B cell (primary cell): ENCODE results near the gene NOL4L. TPM values are rescaled to one million over a fixed set of nuclear protein-coding genes. Genes with fewer than 3 reads are reported as not detected.

Experiments used
- ATAC-seq: fragments of 200-7000 bp; cut with Tn5 transposase; one replicate; pipeline ENCODE4 v1.10.0; 2021; ENCODE audit warnings: low read depth, mild to moderate bottlenecking, moderate number of reproducible peaks, moderate library complexity
- CTCF ChIA-PET: fragments of 350-600 bp; sonication (Branson Sonifier 250); formaldehyde crosslinking; loops from one replicate; lab custom pipeline; 2021; ENCODE audit warnings: antibody characterized with exemption, inconsistent platforms; lab: Charles Lee
- POLR2A ChIA-PET: fragments of 350-600 bp; sonication (Branson Sonifier 250); formaldehyde crosslinking; loops from one replicate; lab custom pipeline; 2021; ENCODE audit warnings: antibody characterized with exemption; lab: Charles Lee
- DNase-seq: peaks from one replicate; pipeline ENCODE4 v3.0.0; 2013
- H2AFZ ChIP-seq: 2 replicates; pipeline ENCODE4 v1.6.1; 2012; ENCODE audit warnings: mild to moderate bottlenecking, low read depth, low read length; ENCODE audit not compliant: insufficient read depth, poor library complexity, severe bottlenecking
- H3K27ac ChIP-seq, 2 donors: 1 replicate in 1 of 2; 2 replicates in 1 of 2; pipeline ENCODE4 v1.5.1; 2012 to 2013; ENCODE audit warnings: low read length in 2 of 2, mild to moderate bottlenecking in 2 of 2, moderate library complexity in 1 of 2
- H3K27me3 ChIP-seq, 4 experiments: fragments of 200-600 bp in 1 of 4; sonication (generic) in 1 of 4; replicated peaks in 1 of 4; 1 replicate in 2 of 4; 2 replicates in 2 of 4; pipeline versions ENCODE4 v1.6.1 to v1.7.0; 2013 to 2016; ENCODE audit warnings: low read length in 3 of 4, mild to moderate bottlenecking in 2 of 4, mixed read lengths in 1 of 4, moderate library complexity in 1 of 4; ENCODE audit not compliant: insufficient read depth in 4 of 4, control insufficient read depth in 3 of 4; ENCODE audit errors: control extremely low read depth in 1 of 4
- H3K36me3 ChIP-seq, 2 experiments: replicated peaks in 1 of 2; 1 replicate in 1 of 2; 2 replicates in 1 of 2; pipeline versions ENCODE4 v1.6.1 to v1.7.1; 2013; ENCODE audit warnings: low read length in 1 of 2; ENCODE audit not compliant: insufficient read depth in 2 of 2, control insufficient read depth in 1 of 2; ENCODE audit errors: control extremely low read depth in 1 of 2, extremely low read depth in 1 of 2
- H3K4me1 ChIP-seq, 2 donors: fragments of 200-600 bp in 1 of 2; sonication (generic) in 1 of 2; 1 replicate in 1 of 2; 2 replicates in 1 of 2; pipeline versions ENCODE4 v1.5.1 to v1.6.1; 2013 to 2017; ENCODE audit warnings: low read length in 2 of 2; ENCODE audit not compliant: control insufficient read depth in 2 of 2, insufficient read depth in 2 of 2
- H3K4me2 ChIP-seq: replicated peaks from 2 replicates; pipeline ENCODE3; 2012; ENCODE audit warnings: mild to moderate bottlenecking, low read depth, low read length; ENCODE audit not compliant: poor library complexity, severe bottlenecking
- H3K4me3 ChIP-seq, 5 experiments: fragments of 200-600 bp in 1 of 5; sonication (generic) in 1 of 5; 1 replicate in 3 of 5; 2 replicates in 2 of 5; pipeline versions ENCODE4 v1.5.1 to v1.7.0; 2011 to 2016; ENCODE audit warnings: low read length in 4 of 5, mild to moderate bottlenecking in 4 of 5, low read depth in 2 of 5, control low read depth in 1 of 5, moderate library complexity in 1 of 5; ENCODE audit not compliant: insufficient read depth in 1 of 5; ENCODE audit errors: control extremely low read depth in 1 of 5, extremely low read depth in 1 of 5
- H3K79me2 ChIP-seq: fragments of 200-600 bp; sonication (generic); one replicate; pipeline ENCODE4 v1.6.0; 2016; ENCODE audit warnings: low read length; ENCODE audit not compliant: control insufficient read depth, insufficient read depth
- H3K9ac ChIP-seq: fragments of 200-600 bp; sonication (generic); 2 replicates; pipeline ENCODE4 v1.6.1; 2017; ENCODE audit warnings: mild to moderate bottlenecking, low read length, moderate library complexity
- H3K9me3 ChIP-seq, 3 donors: one replicate each; pipeline versions ENCODE4 v1.6.1 to v1.7.1; 2013; ENCODE audit warnings: low read length in 2 of 3; ENCODE audit not compliant: control insufficient read depth in 2 of 3, insufficient read depth in 1 of 3; ENCODE audit errors: control extremely low read depth in 1 of 3
- H4K20me1 ChIP-seq: 2 replicates; pipeline ENCODE4 v1.6.0; 2012; ENCODE audit warnings: mild to moderate bottlenecking, low read length; ENCODE audit not compliant: insufficient read depth, control insufficient read depth, poor library complexity, severe bottlenecking
- H3K27ac Mint-ChIP-seq: one replicate; pipeline ENCODE4 v1.8.0; 2021; ENCODE audit warnings: mixed read lengths
- H3K27me3 Mint-ChIP-seq: one replicate; pipeline ENCODE4 v1.8.0; 2021; ENCODE audit warnings: mixed read lengths
- H3K4me1 Mint-ChIP-seq: one replicate; pipeline ENCODE4 v1.8.0; 2021; ENCODE audit warnings: mixed read lengths
- H3K4me3 Mint-ChIP-seq: one replicate; pipeline ENCODE4 v1.8.0; 2021; ENCODE audit warnings: mixed read lengths
- H3K9me3 Mint-ChIP-seq: one replicate; pipeline ENCODE4 v1.8.0; 2022; ENCODE audit warnings: mixed read lengths; ENCODE audit not compliant: insufficient read depth
- EZH2 ChIP-seq: IDR thresholded peaks from 2 replicates; pipeline ENCODE4 v1.6.1; 2012; ENCODE audit warnings: borderline replicate concordance, low read depth, mild to moderate bottlenecking, moderate library complexity, low read length; ENCODE audit not compliant: insufficient read depth, poor library complexity, severe bottlenecking
- WGBS: methylation state at CpG from one replicate; pipeline ENCODE4 v1.1.5; 2013; ENCODE audit warnings: missing lambda C conversion rate; ENCODE audit not compliant: insufficient coverage; 5-methylcytosine and 5-hydroxymethylcytosine counted together
- intact Hi-C: fragments of 100-400 bp; cut with micrococcal nuclease; formaldehyde crosslinking; loops from one replicate; pipeline ENCODE4 v1.10.0; 2022
- polyA plus RNA-seq: library from polyadenylated mRNA; depleted of rRNA; stranded (reverse); fragments of >200 nt; gene quantifications from 2 replicates; pipeline ENCODE4 v1.2.3, GENCODE V29; 2012
- total RNA-seq, 2 donors: library from RNA; stranded (reverse); fragments of 120-200 nt in 1 of 2; gene quantifications; 1 replicate in 1 of 2; 2 replicates in 1 of 2; pipeline versions ENCODE4 v1.2.3 to v1.2.4, GENCODE V29; 2013 to 2022
- TF ChIP-seq, protein P1 (sequence below): fragments of 200-600 bp; IDR thresholded peaks from one replicate; pipeline ENCODE4 v1.8.0; 2022; ENCODE audit warnings: antibody characterized with exemption, mild to moderate bottlenecking

NOL4L gene
- total and polyA plus RNA-seq, 2 donors (not counting 1 experiment from before 2014, with no cell fraction given): 6.5 to 7.9 TPM

DNA sequence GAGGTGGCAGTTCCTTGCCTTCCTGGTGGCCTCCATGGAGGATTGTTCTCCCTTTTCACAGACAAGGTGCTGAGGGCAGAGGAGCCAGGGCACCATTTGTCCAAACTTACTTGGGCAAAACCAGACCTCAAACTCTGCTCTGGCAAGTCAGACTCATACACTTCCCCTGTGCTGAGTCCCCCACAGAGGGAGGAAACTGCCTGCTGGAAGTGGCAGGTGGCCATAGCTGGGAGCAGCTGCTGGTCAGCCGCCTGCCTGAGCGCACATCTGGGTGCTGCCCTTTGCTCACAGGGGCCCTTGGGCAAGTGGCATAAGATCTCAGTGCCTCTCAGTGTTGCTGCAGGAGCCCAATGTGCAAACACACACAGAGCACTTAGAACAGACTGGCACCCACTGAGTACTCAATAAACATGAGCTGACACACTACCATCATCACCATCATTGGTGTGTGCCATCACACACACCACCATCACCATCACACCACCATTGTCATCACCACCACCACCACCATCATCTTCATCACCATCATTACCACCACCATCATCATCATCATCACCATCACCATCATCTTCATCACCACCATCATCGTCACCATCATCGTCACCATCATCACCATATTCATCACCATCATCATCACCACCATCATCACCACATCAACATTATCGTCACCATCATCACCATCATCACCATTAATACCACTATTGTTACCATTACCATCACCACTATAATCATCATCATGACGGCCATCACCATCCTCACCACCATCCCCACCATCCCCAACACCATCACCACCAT, 17.6 kb downstream of the NOL4L start:
- WGBS: 78% methylated on average over 6 of the region's 6 CpGs
- no peak overlapping the region for H3K27ac Mint-ChIP-seq
- H3K4me1 Mint-ChIP-seq: no peaks in the 10 kb centered on the region
- peaks cover 11% of the 10 kb centered on the region for H3K79me2 ChIP-seq
- no peak overlapping the region for H3K4me3 ChIP-seq
- no peaks in the 10 kb centered on the region for H4K20me1 ChIP-seq
- ChIA-PET CTCF (no interaction called here), POLR2A (no interaction called here)
- H3K27me3 Mint-ChIP-seq: no peaks in the 10 kb centered on the region
- no peaks in the 10 kb centered on the region for H3K9me3 Mint-ChIP-seq
- H3K36me3 ChIP-seq: no peaks in the 10 kb centered on the region
- H2AFZ ChIP-seq: no peak overlapping the region
- H3K27me3 ChIP-seq: no peaks in the 10 kb centered on the region
- H3K4me3 Mint-ChIP-seq: no peak overlapping the region
- TF ChIP-seq, protein P1, sequence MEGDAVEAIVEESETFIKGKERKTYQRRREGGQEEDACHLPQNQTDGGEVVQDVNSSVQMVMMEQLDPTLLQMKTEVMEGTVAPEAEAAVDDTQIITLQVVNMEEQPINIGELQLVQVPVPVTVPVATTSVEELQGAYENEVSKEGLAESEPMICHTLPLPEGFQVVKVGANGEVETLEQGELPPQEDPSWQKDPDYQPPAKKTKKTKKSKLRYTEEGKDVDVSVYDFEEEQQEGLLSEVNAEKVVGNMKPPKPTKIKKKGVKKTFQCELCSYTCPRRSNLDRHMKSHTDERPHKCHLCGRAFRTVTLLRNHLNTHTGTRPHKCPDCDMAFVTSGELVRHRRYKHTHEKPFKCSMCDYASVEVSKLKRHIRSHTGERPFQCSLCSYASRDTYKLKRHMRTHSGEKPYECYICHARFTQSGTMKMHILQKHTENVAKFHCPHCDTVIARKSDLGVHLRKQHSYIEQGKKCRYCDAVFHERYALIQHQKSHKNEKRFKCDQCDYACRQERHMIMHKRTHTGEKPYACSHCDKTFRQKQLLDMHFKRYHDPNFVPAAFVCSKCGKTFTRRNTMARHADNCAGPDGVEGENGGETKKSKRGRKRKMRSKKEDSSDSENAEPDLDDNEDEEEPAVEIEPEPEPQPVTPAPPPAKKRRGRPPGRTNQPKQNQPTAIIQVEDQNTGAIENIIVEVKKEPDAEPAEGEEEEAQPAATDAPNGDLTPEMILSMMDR: no peak
- no peak for TF ChIP-seq EZH2
- intact Hi-C loops: no loop called here
- no peaks in the 10 kb centered on the region for H3K4me1 ChIP-seq
- no peak overlapping the region for H3K27ac ChIP-seq
- ATAC-seq: no peak
- no peak for DNase-seq
- no peaks in the 10 kb centered on the region for H3K9me3 ChIP-seq
- no peak overlapping the region for H3K9ac ChIP-seq
- H3K4me2 ChIP-seq: no peak overlapping the region
